ENCODE results near the gene MOGAT1.

Gene MOGAT1

DNA sequence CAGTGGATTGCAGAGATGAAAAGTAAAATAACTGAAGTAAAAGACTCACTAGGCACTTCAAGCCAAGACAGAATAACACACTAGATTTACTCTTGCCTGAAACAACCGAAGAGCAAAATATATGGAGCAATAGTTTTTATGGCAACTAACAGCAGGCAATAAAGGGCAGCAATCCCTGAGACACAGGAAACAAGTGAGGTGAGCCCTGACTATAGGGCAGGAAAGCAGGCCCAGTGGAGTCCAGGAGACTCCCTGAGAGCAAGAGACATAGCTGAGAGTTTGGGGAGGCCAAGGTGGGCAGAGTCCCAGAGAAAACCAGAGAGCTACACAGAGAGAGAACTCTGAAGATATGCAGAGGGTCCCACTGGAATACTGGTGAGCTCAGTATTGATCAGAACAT, 34.4 kb upstream of the MOGAT1 start:
- TF ChIP-seq CTCF (IDR thresholded peaks at IDR 0.05) (no peak), ZFX (IDR thresholded peaks at IDR 0.05; ENCODE audit: borderline replicate concordance) (no peak)
- H3K27ac ChIP-seq, result no peak overlapping the region

GRCh38 chr2:222641336-222641735, 30.1 kb upstream of the MOGAT1 start:
- TF ChIP-seq CTCF (IDR thresholded peaks at IDR 0.05), result no peak
- no peak for TF ChIP-seq ZFX (IDR thresholded peaks at IDR 0.05; ENCODE audit: borderline replicate concordance)
- no peak overlapping the region for H3K27ac ChIP-seq

DNA sequence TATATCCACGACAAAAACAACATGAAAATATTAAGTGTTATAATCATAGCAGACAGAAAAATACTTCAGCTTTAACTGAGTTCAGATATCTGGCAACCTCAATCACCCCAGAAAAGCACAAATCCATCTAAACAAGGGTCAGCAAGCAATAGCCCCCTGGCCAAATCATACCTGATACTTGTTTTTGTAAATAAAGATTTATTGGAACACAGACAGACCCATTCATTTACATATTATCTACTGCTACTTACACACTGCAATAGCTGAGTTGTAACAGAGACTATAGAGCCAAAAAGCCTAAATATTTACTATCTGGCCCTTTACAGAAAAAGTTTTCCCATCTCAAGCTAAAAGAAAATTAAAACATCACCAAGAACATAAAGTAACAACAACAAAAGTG, 28.3 kb upstream of the MOGAT1 start:
- no peak overlapping the region for H3K27ac ChIP-seq
- TF ChIP-seq ZFX (IDR thresholded peaks at IDR 0.05; ENCODE audit: borderline replicate concordance) (no peak), CTCF (IDR thresholded peaks at IDR 0.05) (no peak)

DNA sequence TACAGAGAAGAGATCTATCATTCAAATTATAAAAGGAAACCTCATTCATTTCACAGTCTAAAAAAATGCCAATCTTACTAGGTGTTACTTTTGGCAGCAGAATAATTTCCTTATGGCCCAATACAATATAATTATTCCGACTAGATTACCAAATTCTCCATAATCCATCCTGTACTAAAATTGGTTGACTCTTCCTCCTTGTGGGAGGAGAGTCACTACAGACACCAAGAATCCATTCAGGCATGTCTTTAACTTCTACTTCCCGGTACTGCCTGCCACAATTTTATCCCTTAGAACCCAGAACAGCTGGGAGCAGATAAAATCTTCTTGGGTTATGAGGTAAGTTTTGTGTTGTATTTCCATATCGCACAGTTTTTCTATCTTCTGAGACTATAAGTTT, 25.4 kb upstream of the MOGAT1 start:
- no peak overlapping the region for H3K27ac ChIP-seq
- no peak for TF ChIP-seq ZFX (IDR thresholded peaks at IDR 0.05; ENCODE audit: borderline replicate concordance)
- no peak for TF ChIP-seq CTCF (IDR thresholded peaks at IDR 0.05)

DNA sequence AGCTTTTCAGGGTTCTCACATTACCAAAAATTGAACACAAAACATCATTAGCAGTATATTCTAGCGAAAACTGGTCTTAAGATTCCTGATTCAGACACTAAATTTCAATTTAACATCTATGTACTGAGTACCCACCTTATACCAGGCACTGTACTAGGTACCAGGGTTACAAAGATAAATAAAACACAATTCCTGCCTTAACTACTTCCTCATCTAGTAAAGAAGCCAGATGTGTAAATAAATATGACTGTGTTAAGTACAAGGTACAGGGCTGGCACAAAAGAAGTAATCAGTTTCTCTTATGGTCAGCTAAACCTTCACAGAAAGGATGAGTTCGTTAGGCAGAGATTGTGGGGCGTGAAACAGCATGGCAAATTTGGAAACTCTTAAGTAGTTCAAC, 21.7 kb upstream of the MOGAT1 start:
- no peak overlapping the region for H3K27ac ChIP-seq
- TF ChIP-seq ZFX (IDR thresholded peaks at IDR 0.05; ENCODE audit: borderline replicate concordance) (no peak), CTCF (IDR thresholded peaks at IDR 0.05) (no peak)

DNA sequence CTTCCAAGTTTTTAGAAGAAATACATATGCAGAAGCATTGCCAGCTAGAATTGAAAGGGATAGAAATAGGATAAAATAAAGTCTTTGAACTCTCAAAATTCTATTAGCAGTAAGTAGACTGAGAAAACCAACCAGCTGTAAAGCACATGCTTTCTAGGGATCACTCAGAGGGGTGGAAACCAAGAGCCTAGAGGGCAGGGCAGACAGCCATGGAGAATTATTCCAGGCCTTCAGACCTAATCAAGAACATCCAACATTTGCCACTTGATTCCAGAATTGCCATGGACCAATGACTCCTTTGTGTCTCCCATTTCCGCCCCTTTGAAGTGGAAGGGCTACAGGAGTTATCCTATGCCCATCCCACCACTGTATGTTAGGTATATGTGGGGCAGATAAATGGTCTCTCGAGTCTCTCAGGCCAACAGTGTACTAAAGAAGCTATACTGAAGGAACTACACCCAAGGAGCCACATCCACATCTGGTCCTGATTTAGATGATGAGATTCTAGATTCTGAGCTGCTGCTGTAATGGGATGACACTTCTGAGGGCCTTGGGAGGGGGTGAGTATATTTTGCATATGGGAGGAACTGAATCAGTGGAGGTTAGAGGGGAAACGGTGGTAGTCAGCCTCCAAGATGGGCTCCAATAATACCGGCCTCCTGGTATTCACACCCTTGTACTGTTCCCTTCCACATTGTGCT, 19.6 kb upstream of the MOGAT1 start:
- TF ChIP-seq CTCF (IDR thresholded peaks at IDR 0.05), result no peak
- no peak for TF ChIP-seq ZFX (IDR thresholded peaks at IDR 0.05; ENCODE audit: borderline replicate concordance)

GRCh38 chr2:222652491-222653255, 18.8 kb upstream of the MOGAT1 start:
- H3K27ac ChIP-seq, result no peak overlapping the region
- TF ChIP-seq ZFX (IDR thresholded peaks at IDR 0.05; ENCODE audit: borderline replicate concordance) (no peak), CTCF (IDR thresholded peaks at IDR 0.05) (no peak)

More for the DNA sequence above, 19.6 kb upstream of the MOGAT1 start:
- no peak overlapping the region for H3K27ac ChIP-seq

All from 22Rv1 (cell line).